ENCODE measurements around the gene CFAP74.

The CFAP74 gene

GRCh38 chr1:1969953-1970716 lies 33.5 kb downstream of the CFAP74 start:
- DNase-seq (ENCODE audit: extremely low read depth, low read depth), result no peak
- TF ChIP-seq, protein P1, sequence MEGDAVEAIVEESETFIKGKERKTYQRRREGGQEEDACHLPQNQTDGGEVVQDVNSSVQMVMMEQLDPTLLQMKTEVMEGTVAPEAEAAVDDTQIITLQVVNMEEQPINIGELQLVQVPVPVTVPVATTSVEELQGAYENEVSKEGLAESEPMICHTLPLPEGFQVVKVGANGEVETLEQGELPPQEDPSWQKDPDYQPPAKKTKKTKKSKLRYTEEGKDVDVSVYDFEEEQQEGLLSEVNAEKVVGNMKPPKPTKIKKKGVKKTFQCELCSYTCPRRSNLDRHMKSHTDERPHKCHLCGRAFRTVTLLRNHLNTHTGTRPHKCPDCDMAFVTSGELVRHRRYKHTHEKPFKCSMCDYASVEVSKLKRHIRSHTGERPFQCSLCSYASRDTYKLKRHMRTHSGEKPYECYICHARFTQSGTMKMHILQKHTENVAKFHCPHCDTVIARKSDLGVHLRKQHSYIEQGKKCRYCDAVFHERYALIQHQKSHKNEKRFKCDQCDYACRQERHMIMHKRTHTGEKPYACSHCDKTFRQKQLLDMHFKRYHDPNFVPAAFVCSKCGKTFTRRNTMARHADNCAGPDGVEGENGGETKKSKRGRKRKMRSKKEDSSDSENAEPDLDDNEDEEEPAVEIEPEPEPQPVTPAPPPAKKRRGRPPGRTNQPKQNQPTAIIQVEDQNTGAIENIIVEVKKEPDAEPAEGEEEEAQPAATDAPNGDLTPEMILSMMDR (IDR thresholded peaks at IDR 0.05; ENCODE audit: low read depth, low read length), result no peak

- TF ChIP-seq, protein P1 (IDR thresholded peaks at IDR 0.05; ENCODE audit: low read depth, low read length), result no peak
- DNase-seq (ENCODE audit: extremely low read depth, low read depth), result no peak
Measured at GRCh38 chr1:1969505-1969900, 34.1 kb downstream of the CFAP74 start.

- DNase-seq (ENCODE audit: extremely low read depth, low read depth), result no peak
- TF ChIP-seq, protein P1 (IDR thresholded peaks at IDR 0.05; ENCODE audit: low read depth, low read length), result no peak
Measured at GRCh38 chr1:1968767-1969504, 34.6 kb downstream of the CFAP74 start.

- no peak for DNase-seq (ENCODE audit: extremely low read depth, low read depth)
- TF ChIP-seq, protein P1 (IDR thresholded peaks at IDR 0.05; ENCODE audit: low read depth, low read length), result no peak
Measured at GRCh38 chr1:1967879-1968278, 35.7 kb downstream of the CFAP74 start.

DNA sequence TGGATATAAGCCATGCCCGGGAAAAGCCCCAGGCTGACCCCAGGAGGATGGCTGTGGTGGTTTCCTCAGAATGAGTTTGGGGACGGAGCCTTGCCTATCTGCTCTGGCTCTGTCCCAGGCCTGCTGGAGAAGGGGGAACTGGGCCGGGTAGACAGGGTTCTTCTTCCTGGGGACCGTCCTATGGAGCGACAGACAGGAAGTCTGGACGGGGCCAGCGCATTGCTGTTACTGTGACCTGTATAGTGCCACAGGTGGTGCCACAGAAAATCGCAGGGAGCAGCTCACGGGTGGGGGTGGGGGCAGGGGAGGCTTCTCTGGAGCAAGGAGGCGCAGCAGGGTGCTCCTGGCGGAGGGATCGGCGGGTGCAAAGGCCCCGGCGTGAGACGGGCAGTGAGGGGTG lies 36.4 kb downstream of the CFAP74 start:
- DNase-seq (ENCODE audit: extremely low read depth, low read depth), result no peak
- TF ChIP-seq, protein P1 (IDR thresholded peaks at IDR 0.05; ENCODE audit: low read depth, low read length), result no peak

GRCh38 chr1:1966071-1966740 lies 37.4 kb downstream of the CFAP74 start:
- TF ChIP-seq, protein P1 (IDR thresholded peaks at IDR 0.05; ENCODE audit: low read depth, low read length), result no peak
- DNase-seq (ENCODE audit: extremely low read depth, low read depth), result no peak

DNA sequence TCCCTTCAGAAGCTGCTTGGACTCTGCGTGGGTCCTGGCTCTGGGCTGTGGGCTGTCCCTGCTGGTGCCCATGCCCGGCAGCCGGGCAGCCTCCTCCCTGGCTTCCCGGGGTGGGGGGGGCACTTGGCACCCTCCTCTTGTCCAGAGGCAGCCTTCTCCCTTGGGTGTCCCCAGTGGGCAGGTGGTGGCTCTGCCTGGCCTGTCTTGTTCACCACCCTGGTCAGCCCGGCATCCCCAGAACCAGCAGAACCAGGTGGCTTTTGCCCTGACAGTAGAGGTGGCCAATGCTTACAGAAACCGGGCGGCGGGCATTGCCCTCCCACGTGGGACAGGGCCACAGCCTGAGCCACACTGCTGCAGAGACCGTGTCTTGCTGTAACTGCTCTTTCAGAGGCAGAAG lies 38.0 kb downstream of the CFAP74 start:
- DNase-seq (ENCODE audit: extremely low read depth, low read depth), result no peak
- TF ChIP-seq, protein P1 (IDR thresholded peaks at IDR 0.05; ENCODE audit: low read depth, low read length), result no peak

Measured in AG09319 (cell line).